ENCODE measurements around the gene CFAP61. TPM values are rescaled to one million over a fixed set of nuclear protein-coding genes. Genes with fewer than 3 reads are reported as not detected.

The CFAP61 gene
- total RNA-seq, 1 donor from 2014 or later, result 0.45 TPM

DNA sequence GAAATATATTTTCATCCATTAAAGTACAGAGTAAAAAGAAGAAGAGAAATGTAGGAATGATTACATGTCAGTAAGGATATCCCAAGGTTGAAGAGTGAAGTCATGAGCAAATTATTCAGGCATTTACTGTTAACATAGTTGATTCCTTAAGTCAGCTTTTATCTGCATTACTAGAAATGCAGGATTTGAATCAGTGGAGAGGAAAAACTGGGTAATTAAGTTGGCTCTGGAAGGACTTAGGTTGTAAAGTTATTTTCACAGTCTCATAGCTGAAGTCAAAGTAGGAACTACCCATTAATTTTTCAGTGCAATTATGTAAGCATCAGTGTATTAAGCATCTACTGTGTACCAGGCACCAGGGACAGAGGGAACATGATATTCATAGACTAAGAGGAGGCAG lies 27.4 kb upstream of the CFAP61 start:
- no peak for TF ChIP-seq CTCF (IDR thresholded peaks at IDR 0.05; ENCODE audit: unreplicated experiment)
- peaks cover 12% of the 10 kb centered on the region for H3K36me3 Mint-ChIP-seq
- H3K27ac Mint-ChIP-seq, result peak overlapping the region; percentile 8
- H3K4me1 Mint-ChIP-seq, result peaks cover 11% of the 10 kb centered on the region
- no peaks in the 10 kb centered on the region for H3K9me3 Mint-ChIP-seq
- no peak overlapping the region for H3K4me3 Mint-ChIP-seq
- DNase-seq (ENCODE audit: low spot score in 2 of 2, unreplicated experiment in 2 of 2), result no peak
- H3K27me3 Mint-ChIP-seq (ENCODE audit: low read depth), result no peaks in the 10 kb centered on the region

DNA sequence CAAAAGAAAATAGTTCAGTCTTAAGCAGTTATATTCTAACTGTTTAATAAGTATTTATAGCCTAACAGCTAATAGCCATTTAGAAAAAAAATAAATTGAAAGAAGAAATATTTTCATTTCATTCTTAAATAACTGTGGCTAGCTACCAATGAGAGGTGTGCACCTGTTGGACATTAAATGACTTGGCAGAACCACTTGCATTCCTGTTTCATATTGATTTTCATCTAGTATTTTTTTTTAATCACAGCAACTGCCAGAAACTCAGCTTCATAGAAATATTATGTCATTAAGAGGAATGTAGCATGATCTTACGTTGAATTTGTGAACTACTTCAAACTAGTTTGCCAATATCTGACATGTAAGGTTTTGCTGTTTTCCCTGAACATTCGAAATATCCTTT lies 25.0 kb upstream of the CFAP61 start:
- H3K9me3 Mint-ChIP-seq, result no peaks in the 10 kb centered on the region

GRCh38 chr20:20031790-20032189 lies 20.5 kb upstream of the CFAP61 start:
- Mint-ChIP-seq H3K4me3 (no peak overlapping the region), H3K27ac (no peak overlapping the region), H3K36me3 (peaks cover 29% of the 10 kb centered on the region), H3K27me3 (ENCODE audit: low read depth) (no peaks in the 10 kb centered on the region), H3K4me1 (no peaks in the 10 kb centered on the region), H3K9me3 (no peaks in the 10 kb centered on the region)
- no peak for DNase-seq (ENCODE audit: low spot score in 2 of 2, unreplicated experiment in 2 of 2)
- TF ChIP-seq CTCF (IDR thresholded peaks at IDR 0.05; ENCODE audit: unreplicated experiment), result no peak

More for the DNA sequence above, 25.0 kb upstream of the CFAP61 start:
- H3K27ac Mint-ChIP-seq, result peak overlapping the region; percentile 21
- H3K36me3 Mint-ChIP-seq, result peaks cover 16% of the 10 kb centered on the region
- no peak overlapping the region for H3K4me3 Mint-ChIP-seq
- no peak for DNase-seq (ENCODE audit: low spot score in 2 of 2, unreplicated experiment in 2 of 2)
- H3K27me3 Mint-ChIP-seq (ENCODE audit: low read depth), result no peaks in the 10 kb centered on the region
- H3K4me1 Mint-ChIP-seq, result peaks cover 8% of the 10 kb centered on the region
- no peak for TF ChIP-seq CTCF (IDR thresholded peaks at IDR 0.05; ENCODE audit: unreplicated experiment)

DNA sequence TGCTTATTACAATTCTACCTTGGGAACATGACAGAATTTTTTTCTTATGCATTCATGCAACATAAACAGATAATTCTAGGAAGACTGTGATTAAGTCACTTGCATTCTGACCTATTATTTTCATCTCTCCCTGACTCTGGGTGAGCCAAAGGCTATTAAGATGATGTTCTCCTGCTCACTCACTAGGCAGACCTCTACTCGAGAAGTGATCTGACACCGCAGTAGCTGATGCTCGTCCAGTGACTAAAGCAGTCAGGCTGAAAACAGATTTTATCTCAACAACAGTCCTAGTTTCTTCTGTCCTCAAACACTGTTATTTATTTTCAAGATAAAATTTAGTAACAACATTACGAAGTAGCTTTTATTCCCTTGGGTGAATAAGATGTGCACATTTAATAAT lies 17.8 kb upstream of the CFAP61 start:
- Mint-ChIP-seq H3K9me3 (no peaks in the 10 kb centered on the region), H3K27me3 (ENCODE audit: low read depth) (no peaks in the 10 kb centered on the region), H3K4me1 (peaks cover 5% of the 10 kb centered on the region), H3K4me3 (no peak overlapping the region), H3K36me3 (peaks cover 36% of the 10 kb centered on the region), H3K27ac (no peak overlapping the region)
- DNase-seq (ENCODE audit: low spot score in 2 of 2, unreplicated experiment in 2 of 2), result no peak
- TF ChIP-seq CTCF (IDR thresholded peaks at IDR 0.05; ENCODE audit: unreplicated experiment), result no peak

- no peak for TF ChIP-seq CTCF (IDR thresholded peaks at IDR 0.05; ENCODE audit: unreplicated experiment)
- H3K27ac Mint-ChIP-seq, result no peak overlapping the region
- H3K4me3 Mint-ChIP-seq, result no peak overlapping the region
- no peaks in the 10 kb centered on the region for H3K27me3 Mint-ChIP-seq (ENCODE audit: low read depth)
- DNase-seq (ENCODE audit: low spot score in 2 of 2, unreplicated experiment in 2 of 2), result no peak
- H3K36me3 Mint-ChIP-seq, result peaks cover 42% of the 10 kb centered on the region
- peaks cover 5% of the 10 kb centered on the region for H3K4me1 Mint-ChIP-seq
- no peaks in the 10 kb centered on the region for H3K9me3 Mint-ChIP-seq
Observed at GRCh38 chr20:20036756-20037155, 15.6 kb upstream of the CFAP61 start.

DNA sequence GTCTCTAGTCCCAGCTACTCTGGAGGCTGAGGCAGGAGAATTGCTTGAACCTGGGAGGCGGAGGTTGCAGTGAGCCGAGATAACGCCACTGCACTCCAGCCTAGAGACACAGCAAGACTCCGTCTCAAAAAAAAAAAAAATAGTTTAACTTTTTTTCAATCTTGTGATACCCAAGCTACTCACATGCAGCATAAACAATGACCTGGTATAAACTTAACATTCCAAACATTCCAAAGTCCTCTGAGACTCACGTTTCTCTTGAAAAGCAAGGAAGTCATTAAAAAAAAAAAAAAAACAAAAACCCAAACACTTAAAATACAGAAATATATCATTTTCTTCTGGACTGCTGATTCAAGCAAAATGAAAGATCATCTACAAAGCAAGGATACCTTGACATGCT lies 14.4 kb upstream of the CFAP61 start:
- no peak overlapping the region for H3K4me3 Mint-ChIP-seq
- peaks cover 5% of the 10 kb centered on the region for H3K4me1 Mint-ChIP-seq
- no peaks in the 10 kb centered on the region for H3K27me3 Mint-ChIP-seq (ENCODE audit: low read depth)
- H3K36me3 Mint-ChIP-seq, result peaks cover 46% of the 10 kb centered on the region
- TF ChIP-seq CTCF (IDR thresholded peaks at IDR 0.05; ENCODE audit: unreplicated experiment), result no peak
- peak overlapping the region; percentile 74 for H3K27ac Mint-ChIP-seq
- no peak for DNase-seq (ENCODE audit: low spot score in 2 of 2, unreplicated experiment in 2 of 2)
- no peaks in the 10 kb centered on the region for H3K9me3 Mint-ChIP-seq
